Keratinocyte (primary cell): ENCODE results near the gene DGKD.

Experiments used
- CTCF ChIP-seq, 3 experiments: IDR thresholded peaks in 1 of 3; conservative IDR thresholded peaks in 1 of 3; optimal IDR thresholded peaks in 1 of 3; 2 replicates in 2 of 3; 3 replicates in 1 of 3; pipeline versions ENCODE3 to v1.5.1; 2011; ENCODE audit warnings: low read length in 3 of 3, mild to moderate bottlenecking in 3 of 3, moderate library complexity in 2 of 3, control low read depth in 1 of 3, inconsistent platforms in 1 of 3; ENCODE audit not compliant: insufficient read depth in 2 of 3; ENCODE audit errors: extremely low read depth in 1 of 3
- EZH2 ChIP-seq: IDR thresholded peaks from one replicate; pipeline ENCODE4 v1.6.1; 2012; ENCODE audit warnings: inconsistent platforms, mild to moderate bottlenecking, low read length, moderate library complexity

- no peak for TF ChIP-seq EZH2
- no peak for TF ChIP-seq CTCF (optimal IDR thresholded peaks at IDR 0.05 in 1 of 3, IDR thresholded peaks at IDR 0.05 in 1 of 3, conservative IDR thresholded peaks at IDR 0.05 in 1 of 3; ENCODE audit: extremely low read depth in 1 of 3, insufficient read depth in 2 of 3, low read length in 3 of 3)
Observed at GRCh38 chr2:233422050-233422639, 67.9 kb downstream of the DGKD start.
